Activated CD4-positive, CD25-positive, alpha-beta regulatory T cell treated with anti-CD3 and anti-CD28 coated beads, Interleukin-2, amount 50 U/mL, for 24 hours (primary cell): ENCODE results near the gene SHOX.
"Not testable (repeated sequence)": the region's sequence is repeated elsewhere in the genome, so short reads cannot be mapped to it uniquely, and the experiment has no call there.

ENCODE experiments used
- ATAC-seq, 2 donors: fragments of 150-1000 bp; cut with Tn5 transposase; one replicate each; pipeline ENCODE4 v1.10.0; 2021; ENCODE audit warnings: mild to moderate bottlenecking in 1 of 2, moderate library complexity in 1 of 2

The SHOX gene

GRCh38 chrX:622802-623201 lies 7.8 kb upstream of the SHOX start:
- ATAC-seq = not testable (repeated sequence)

- no peak for ATAC-seq
These were observed 7.4 kb upstream of the SHOX start for GRCh38 chrX:623268-623598.

GRCh38 chrX:623599-624315 lies 6.8 kb upstream of the SHOX start:
- no peak for ATAC-seq

- no peak for ATAC-seq
These were observed 5.4 kb upstream of the SHOX start for GRCh38 chrX:625137-625691.

- not testable (repeated sequence) for ATAC-seq
These were observed 4.5 kb upstream of the SHOX start for GRCh38 chrX:626047-626446.

- ATAC-seq = no peak
These were observed 3.7 kb upstream of the SHOX start for GRCh38 chrX:626745-627509.

- ATAC-seq = no peak
These were observed 3.0 kb upstream of the SHOX start for GRCh38 chrX:627510-627981.

- ATAC-seq = no peak
These were observed 2.6 kb upstream of the SHOX start for GRCh38 chrX:627995-628394.

- ATAC-seq = no peak
These were observed 1.2 kb upstream of the SHOX start for GRCh38 chrX:629230-630006.

- no peak for ATAC-seq
These were observed 482 bp upstream of the SHOX start for GRCh38 chrX:630007-630611.

- no peak for ATAC-seq
These were observed 1.3 kb downstream of the SHOX start for GRCh38 chrX:631802-632365.

GRCh38 chrX:632366-633042 lies 1.9 kb downstream of the SHOX start:
- ATAC-seq = no peak

- ATAC-seq = no peak
These were observed 2.7 kb downstream of the SHOX start for GRCh38 chrX:633043-633984.

GRCh38 chrX:633985-634958 lies 3.7 kb downstream of the SHOX start:
- no peak for ATAC-seq

GRCh38 chrX:635428-636090 lies 5.0 kb downstream of the SHOX start:
- ATAC-seq = no peak

- ATAC-seq = no peak
These were observed 6.5 kb downstream of the SHOX start for GRCh38 chrX:636981-637659.

- ATAC-seq = no peak
These were observed 7.3 kb downstream of the SHOX start for GRCh38 chrX:637660-638481.
